Activated T-helper 1 cell treated with anti-CD3 and anti-CD28 coated beads, Interleukin-2, amount 50 U/mL, for 16 hours (primary cell): ENCODE measurements around the gene OR8K1.

Experiments used
- DNase-seq, 2 donors: peaks; one replicate each; pipeline ENCODE4 v3.0.0-alpha.2; 2020; ENCODE audit warnings: low read depth in 1 of 2, low spot score in 1 of 2

OR8K1 gene

DNA sequence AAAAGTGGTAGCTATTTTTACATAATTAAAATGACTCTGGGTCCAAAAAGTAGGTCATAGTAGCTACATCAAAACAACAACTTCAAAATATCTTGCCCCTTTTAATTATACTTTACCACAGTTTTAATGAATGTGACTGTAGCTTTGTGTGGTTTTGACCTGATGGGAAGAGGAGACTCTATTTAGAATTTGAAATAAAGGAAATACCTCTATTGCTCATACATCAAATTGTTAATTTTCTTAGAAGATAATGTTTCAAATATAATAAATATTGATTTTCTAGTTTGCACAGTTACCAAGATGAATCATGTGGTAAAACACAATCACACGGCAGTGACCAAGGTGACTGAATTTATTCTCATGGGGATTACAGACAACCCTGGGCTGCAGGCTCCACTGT lies at the start of gene OR8K1:
Gene OR8K1, plus strand, starts transcription at position 301 of the 400 bp plus-strand sequence. Its CDS starts 0 bp downstream, at position 301.
- DNase-seq: no peak

DNA sequence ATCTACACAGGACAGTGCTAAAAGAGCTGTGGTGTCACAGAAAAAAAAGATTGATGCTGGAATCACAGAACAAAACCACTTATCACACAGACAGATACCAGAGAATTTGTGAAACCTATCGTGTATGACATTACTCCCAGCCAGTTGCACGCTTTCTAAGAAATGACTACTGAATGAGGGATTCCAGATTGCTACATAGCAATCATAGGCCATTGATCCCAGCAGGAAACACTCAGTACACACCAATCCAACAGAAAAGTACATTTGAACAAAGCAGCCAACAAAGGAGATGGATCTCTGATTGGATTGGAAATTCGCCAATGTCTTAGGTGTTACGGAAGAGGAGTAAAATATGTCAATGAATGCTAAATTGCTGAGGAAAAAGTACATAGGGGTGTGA lies 48.9 kb upstream of the OR8K1 start:
- no peak for DNase-seq

DNA sequence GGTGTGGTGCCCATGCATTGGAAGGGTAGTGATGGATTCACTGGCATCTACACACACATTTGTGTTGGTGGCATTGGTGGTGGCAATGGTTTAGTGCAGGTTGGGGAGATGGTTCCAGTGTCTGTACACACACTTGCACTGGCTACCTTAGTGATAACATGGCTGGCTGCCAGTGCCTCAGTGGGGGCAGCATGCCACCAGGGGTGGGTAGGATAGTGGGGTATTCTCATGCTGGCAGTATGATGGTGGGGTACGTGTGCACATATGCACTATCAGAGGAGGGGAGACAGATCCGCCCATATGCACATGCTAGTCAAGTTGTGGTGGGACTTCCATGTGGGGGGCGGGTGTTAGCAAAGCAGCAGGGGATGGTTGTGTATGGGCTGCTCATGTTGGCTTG lies 38.0 kb upstream of the OR8K1 start:
- no peak for DNase-seq

DNA sequence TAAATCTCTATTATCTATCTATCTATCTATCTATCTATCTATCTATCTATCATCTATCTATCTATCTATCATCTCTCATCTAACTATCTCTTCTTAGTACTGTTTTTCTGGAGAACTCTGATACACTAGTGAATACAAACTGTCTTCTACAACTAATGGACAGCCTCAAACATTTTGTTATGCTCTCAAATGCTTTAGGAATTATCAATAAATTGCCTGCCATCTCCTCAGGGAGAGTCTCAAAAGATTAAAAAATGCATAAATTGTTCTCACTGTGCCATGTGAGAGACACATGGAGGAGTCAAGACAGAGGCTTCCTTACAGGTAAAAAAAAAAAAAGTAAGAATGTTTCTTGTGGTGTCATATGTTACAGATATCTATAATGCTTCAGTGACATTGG lies 31.0 kb upstream of the OR8K1 start, which contains the start of gene OR8K3:
Gene OR8K3, plus strand, starts transcription at position 301 of the 400 bp plus-strand sequence. CDS start 3,163 bp downstream, outside the sequence.
- DNase-seq: no peak

DNA sequence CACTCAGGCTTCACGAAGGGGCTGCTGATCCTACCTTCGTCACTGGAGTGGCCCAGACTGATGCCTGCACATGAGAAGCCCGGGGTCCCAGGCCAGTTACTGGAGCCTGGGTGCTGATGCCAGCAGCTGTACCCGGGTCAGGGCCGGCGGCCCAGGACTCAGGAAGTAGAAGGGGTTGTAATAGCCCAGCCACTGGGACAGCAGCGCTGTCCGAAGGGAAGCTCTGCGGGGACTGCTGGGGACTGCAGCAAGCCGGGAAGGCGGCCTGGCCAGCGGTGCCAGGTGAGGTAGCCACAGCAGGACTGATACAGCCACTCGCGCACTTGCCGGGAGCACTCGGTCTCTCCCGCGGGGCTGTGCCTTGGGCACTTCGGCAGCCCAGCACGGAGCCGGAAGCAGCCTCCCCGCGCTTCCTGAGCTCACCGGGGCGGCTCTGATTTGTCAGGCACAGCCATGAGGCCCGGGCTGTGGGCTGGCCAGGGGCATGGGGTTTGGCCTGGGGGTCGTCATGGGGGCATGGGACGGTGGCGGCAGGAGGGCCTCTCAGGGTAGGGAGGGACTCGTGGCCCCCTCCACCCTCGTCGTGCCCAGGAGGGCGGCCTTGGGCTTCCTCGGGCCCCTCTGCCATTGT lies 13.9 kb upstream of the OR8K1 start:
- DNase-seq: no peak

DNA sequence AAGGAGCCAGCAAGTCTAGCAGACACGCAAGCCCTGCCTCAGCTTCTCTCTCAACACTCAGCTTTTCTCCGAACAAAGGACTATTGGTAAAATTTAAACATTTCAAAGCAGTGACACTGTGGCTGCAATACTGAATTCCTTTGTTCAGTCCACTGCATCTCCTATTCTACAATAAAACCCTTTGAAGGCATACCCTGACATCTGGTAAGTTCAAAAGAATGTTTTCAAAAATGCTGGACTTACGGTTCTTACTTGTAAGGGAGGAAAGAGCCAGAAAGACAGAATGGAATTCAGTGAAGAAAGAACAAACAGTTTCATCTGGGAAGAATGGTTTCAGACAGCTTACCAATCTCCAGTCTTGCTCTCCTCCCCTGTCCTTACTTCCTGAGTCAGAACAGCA lies 12.7 kb upstream of the OR8K1 start:
- DNase-seq: no peak

DNA sequence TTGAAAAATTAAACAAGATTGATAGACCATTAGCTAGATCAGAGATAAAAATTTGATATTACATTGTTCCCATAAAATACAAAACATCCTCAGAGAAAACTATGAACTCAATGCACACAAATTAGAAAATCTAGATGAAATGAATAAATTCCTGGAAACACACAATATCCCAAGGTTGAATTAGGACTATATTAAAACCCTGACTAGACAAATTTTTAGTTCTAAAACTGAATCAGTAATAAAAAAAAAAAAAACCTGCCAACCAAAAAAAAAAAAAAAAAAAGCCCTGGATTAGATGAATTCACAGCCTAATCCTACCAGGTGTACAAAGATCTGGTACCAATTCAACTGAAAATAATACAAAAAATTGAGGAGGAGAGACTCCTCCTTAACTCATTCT lies 5.5 kb upstream of the OR8K1 start:
- DNase-seq: no peak

DNA sequence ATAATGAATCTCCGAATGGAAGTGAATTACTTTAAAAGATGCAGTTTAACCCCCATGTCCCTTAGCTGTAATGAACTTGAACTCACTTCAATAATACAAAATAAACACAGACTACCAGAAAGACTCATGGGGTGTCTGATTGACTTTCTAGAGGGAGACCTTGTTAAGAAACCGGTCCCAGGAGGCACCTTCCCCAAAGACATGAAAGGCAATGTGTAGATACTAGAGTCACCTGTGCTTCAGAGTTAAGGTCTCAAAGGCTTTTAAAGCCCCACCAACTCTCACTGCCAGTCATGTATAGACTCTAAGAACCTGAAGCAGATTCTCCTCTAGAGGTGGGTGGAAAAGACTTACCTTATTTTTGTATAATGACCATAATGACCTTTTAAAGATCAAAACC lies 8.2 kb downstream of the OR8K1 start, which contains the start of gene OR8J1:
Gene OR8J1, plus strand, starts transcription at position 301 of the 400 bp plus-strand sequence. CDS start 5,956 bp downstream, outside the sequence.
- no peak for DNase-seq

DNA sequence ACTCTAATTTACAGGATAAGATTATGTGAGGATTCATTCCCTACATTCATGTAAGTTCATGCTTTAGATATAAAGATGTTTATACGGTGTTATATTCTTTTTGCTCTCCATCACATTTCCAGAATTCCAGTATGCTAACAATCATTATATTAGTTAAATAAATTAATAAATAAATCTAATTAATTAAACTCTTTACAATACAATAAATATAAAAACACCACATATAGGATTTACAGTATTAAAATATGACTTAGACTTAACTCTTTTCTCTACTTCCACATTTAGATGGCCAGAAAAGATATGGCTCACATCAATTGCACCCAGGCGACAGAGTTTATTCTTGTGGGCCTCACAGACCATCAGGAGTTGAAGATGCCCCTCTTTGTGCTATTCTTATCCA lies 29.5 kb downstream of the OR8K1 start, which contains the start of gene OR8U1:
Gene OR8U1, plus strand, starts transcription at position 301 of the 400 bp plus-strand sequence. Its CDS starts 0 bp downstream, at position 301.
- no peak for DNase-seq

DNA sequence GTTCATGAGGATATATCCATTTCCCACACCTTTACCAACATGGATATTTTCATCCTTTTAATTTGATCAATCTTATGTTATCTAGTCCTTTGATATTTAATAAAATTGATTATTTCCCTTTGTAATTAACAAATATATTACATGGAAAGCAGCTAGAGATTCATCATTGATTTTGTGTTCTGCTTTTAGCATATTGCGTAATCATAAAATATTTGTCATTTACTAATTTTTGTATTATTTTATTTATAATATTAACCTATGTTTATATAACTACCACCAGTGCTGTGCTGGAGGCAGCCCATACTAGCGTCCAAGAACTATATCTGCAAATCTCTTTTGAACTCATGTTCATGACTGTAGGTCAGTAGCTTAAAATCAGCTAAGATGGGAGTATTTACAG lies 34.3 kb downstream of the OR8K1 start:
- DNase-seq: no peak

DNA sequence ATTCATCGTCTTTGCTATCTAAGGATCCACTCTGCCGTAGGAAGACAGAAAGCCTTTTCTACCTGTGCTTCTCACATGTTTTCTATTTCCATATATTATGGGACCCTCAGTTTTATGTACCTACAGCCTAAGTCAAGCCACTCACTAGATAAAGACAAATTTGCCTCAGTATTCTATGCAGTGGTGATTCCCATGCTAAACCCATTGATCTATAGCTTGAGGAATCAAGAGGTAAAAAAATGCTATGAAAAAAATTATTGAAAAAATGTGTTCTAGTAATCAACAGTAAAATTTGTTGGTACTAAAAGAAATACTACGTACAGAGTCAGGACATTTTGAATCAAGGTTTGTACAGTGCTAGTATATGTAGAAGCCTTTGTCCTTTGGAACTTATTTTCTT lies 48.5 kb downstream of the OR8K1 start:
- DNase-seq: no peak

DNA sequence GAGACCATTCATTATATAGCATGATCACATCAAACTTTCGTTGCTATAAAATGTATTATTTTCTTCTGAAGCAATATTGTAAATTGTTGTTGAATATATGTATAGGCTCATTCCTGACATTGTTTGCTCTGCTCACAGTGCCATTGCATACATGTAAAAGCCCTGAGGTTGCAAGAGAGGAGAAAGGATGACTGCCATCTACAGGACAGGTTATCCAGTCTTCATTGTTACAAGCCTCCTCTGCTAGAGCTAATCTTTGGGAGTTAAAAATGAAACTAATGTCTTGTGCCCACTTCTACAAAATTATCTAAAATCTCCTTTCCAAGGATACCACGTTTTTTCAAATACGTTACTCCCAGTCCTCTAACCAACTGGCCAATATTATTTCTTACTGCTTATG lies 50.2 kb downstream of the OR8K1 start:
- DNase-seq: no peak
